Activated T-helper 1 cell treated with anti-CD3 and anti-CD28 coated beads, Interleukin-12 subunit alpha, Interleukin-12 subunit beta, Interleukin-2, Interleukin-4 antibody, amounts not matched to agents 30 ng/mL and 10 ng/mL and 1 ng/mL, durations not matched to agents 14 hours and 24 hours and 36 hours (primary cell): ENCODE data around the gene SPC24. TPM values are rescaled to one million over a fixed set of nuclear protein-coding genes. Genes with fewer than 3 reads are reported as not detected.
A peak's percentile ranks its signal among the peaks of the same experiment; 100 is the strongest.

Experiments
- DNase-seq: peaks from one replicate; pipeline ENCODE4 v3.0.0; 2021; ENCODE audit warnings: low spot score
- H3K27ac Mint-ChIP-seq: one replicate; pipeline ENCODE4 v1.8.0; 2021; ENCODE audit warnings: mild to moderate bottlenecking, mixed read lengths
- H3K27me3 Mint-ChIP-seq: one replicate; pipeline ENCODE4 v1.8.0; 2022; ENCODE audit warnings: mild to moderate bottlenecking, moderate library complexity, mixed read lengths; ENCODE audit not compliant: insufficient read depth
- H3K36me3 Mint-ChIP-seq: one replicate; pipeline ENCODE4 v1.8.0; 2021; ENCODE audit warnings: low read depth, mixed read lengths
- H3K4me1 Mint-ChIP-seq: one replicate; pipeline ENCODE4 v1.8.0; 2021; ENCODE audit warnings: low read depth, mixed read lengths
- H3K4me3 Mint-ChIP-seq: one replicate; pipeline ENCODE4 v1.8.0; 2021; ENCODE audit warnings: mild to moderate bottlenecking, moderate library complexity, mixed read lengths
- H3K9me3 Mint-ChIP-seq: one replicate; pipeline ENCODE4 v1.8.0; 2021; ENCODE audit warnings: mixed read lengths
- intact Hi-C: fragments of 100-400 bp; cut with micrococcal nuclease; formaldehyde crosslinking; loops from one replicate; pipeline ENCODE4 v1.15.1; 2024
- total RNA-seq: library from RNA; stranded (reverse); gene quantifications from 2 replicates; pipeline ENCODE4 v1.2.3, GENCODE V29; 2022

SPC24 gene, protein sequence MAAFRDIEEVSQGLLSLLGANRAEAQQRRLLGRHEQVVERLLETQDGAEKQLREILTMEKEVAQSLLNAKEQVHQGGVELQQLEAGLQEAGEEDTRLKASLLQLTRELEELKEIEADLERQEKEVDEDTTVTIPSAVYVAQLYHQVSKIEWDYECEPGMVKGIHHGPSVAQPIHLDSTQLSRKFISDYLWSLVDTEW
- total RNA-seq = 30.3 and 30.4 TPM in 2 replicates

DNA sequence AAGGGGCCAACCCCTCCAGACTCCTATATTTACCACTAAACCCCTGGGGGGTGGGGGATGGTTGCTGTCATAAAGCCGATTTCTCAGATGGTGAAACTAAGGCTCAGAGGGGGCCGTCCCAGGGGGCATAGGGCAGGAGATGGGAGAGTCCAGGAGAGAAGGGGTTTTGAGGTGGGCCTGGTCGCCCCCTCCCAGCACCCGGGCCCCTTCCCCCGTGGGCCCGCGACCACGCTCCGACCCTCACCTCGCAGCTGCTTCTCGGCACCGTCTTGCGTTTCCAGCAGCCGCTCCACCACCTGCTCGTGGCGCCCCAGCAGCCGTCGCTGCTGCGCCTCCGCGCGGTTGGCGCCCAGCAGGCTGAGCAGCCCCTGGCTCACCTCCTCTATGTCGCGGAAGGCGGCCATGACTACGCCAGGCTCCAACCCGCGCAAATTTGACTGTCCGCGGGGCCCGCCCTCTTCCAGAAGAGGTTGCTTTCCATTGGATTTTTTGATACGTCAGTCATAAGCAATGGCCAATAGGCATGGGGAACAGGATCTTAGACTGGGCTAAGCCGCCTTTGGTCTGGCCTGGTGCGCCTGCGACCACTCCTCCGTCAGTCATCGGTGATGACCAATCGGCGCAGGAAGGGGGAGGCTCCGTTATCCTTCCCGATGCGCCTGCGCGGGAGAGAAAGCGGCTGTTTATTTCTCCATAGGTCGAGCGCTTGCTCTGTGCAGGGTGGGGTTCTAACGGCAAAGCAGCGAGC lies at the start of gene SPC24:
Gene SPC24, minus strand, starts transcription at position 410 of the 748 bp plus-strand sequence. Its CDS starts 6 bp downstream, at position 404.
- peaks cover 7% of the 10 kb centered on the region for H3K36me3 Mint-ChIP-seq
- no peaks in the 10 kb centered on the region for H3K27me3 Mint-ChIP-seq
- peak within 1 kb of the TSS; percentile 84 for H3K4me3 Mint-ChIP-seq
- H3K4me1 Mint-ChIP-seq = peaks cover 7% of the 10 kb centered on the region
- peak within 1 kb of the TSS; percentile 89 for H3K27ac Mint-ChIP-seq
- no peaks in the 10 kb centered on the region for H3K9me3 Mint-ChIP-seq
- intact Hi-C loops = loop anchor here (1.0 to 5.0 kb wide), 7 partner anchors 17 to 350 kb away; partner anchors contain the start of genes CCDC159, KANK2, LDLR and ODAD3
- DNase-seq = peak; percentile 94

DNA sequence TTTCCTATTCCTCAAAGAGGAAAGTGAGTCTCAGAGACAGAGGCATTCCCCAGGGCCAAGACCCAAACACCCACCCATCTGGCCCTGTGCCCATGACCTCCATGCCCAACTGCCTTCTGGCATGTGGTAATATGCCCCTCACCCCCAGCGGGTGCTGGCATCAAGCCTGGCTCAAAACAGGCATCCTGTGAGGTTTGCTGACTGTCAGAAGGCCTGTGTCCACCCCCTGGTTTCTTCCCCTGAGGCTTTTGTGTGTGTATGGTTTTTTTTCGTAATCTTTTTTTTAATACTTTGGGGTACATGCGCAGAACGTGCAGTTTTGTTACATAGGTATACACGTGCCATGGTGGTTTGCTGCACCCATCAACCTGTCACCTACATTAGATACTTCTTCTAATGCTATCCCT lies 49.4 kb upstream of the SPC24 start:
- no peak for DNase-seq
- no peaks in the 10 kb centered on the region for H3K4me1 Mint-ChIP-seq
- intact Hi-C loops = loop anchor here (2.0 kb wide), 1 partner anchor 168 kb away; no protein-coding TSS in a partner anchor
- H3K27ac Mint-ChIP-seq = no peak overlapping the region
- no peaks in the 10 kb centered on the region for H3K9me3 Mint-ChIP-seq
- H3K4me3 Mint-ChIP-seq = no peak overlapping the region
- H3K27me3 Mint-ChIP-seq = peaks cover 2% of the 10 kb centered on the region
- no peaks in the 10 kb centered on the region for H3K36me3 Mint-ChIP-seq

DNA sequence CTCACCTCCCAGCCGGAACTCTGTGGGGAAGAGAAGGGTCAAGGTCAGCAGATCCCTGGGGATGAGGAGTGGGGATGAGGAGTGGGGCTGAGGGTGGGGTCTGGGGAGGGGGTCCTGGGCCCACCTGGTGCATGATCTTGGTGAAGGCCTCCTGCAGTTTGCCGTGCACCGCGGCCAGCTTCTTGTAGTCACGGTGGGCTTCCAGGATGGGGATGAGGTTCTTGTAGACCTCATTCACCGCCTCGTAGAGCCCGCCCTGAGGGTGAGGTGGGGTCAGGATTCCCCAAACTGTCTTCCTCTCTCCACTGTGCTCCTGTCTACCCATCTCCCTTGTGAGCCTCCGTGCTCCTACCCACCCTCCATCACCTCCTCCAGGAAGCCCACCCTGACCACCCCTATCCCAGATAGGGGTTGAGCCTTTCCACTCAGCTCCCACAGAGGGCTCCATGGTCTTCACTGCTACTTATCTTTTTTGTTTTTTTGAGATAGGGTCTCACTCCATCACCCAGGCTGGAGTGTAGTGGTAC lies 48.6 kb upstream of the SPC24 start:
- Mint-ChIP-seq H3K4me1 (no peaks in the 10 kb centered on the region), H3K36me3 (no peaks in the 10 kb centered on the region), H3K27ac (no peak overlapping the region), H3K9me3 (no peaks in the 10 kb centered on the region), H3K4me3 (no peak overlapping the region), H3K27me3 (peaks cover 5% of the 10 kb centered on the region)
- intact Hi-C loops = loop anchor here (2.0 kb wide), 1 partner anchor 167 kb away; no protein-coding TSS in a partner anchor
- DNase-seq = no peak

DNA sequence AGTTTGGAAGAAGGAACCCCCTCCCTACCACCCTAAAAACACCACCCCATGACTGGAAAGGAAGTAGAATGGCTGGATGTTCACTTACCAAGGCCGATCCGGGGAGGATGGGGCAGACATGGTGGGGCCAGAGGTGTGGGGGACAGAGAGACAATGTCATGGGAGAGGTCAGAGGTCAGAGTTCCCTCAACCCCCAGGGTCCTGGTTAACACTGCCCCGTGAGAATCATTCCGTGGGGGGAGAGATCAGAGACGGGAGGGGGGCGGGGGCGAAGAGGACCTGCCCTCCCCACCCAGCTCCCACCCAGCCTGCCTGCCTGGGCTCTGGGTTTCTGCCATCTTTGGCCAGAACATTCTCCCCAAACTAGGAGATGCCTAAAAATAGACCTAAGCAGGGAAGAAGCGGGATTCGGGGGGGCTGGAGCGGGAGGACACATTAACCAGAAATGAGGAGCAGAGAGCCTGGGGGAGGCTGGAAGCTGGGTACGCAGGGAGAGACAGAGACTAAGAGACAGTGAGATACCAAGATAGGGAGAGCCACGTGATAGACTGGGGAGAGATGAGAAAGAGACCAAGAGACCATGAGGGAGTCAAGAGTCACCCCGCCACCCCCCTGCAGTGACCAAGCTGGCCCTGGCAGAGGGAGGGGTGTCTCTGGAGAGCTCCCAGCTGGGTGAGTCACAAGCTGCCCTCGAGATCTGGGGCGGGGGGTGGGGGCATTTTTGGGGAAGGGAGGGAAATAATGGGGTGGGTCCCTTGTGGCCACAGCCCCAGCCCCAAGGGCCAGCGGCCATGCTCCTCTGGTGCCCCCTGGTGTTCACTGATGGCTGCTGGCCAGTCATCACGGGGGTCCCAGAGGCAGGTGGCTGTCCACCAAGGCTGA lies 47.9 kb upstream of the SPC24 start:
- Mint-ChIP-seq H3K27ac (no peak overlapping the region), H3K4me3 (no peak overlapping the region), H3K36me3 (no peaks in the 10 kb centered on the region), H3K9me3 (no peaks in the 10 kb centered on the region), H3K27me3 (peaks cover 6% of the 10 kb centered on the region), H3K4me1 (no peaks in the 10 kb centered on the region)
- intact Hi-C loops = loop anchor here (1.0 to 2.0 kb wide), 2 partner anchors 66 to 167 kb away; no protein-coding TSS in a partner anchor
- no peak for DNase-seq

DNA sequence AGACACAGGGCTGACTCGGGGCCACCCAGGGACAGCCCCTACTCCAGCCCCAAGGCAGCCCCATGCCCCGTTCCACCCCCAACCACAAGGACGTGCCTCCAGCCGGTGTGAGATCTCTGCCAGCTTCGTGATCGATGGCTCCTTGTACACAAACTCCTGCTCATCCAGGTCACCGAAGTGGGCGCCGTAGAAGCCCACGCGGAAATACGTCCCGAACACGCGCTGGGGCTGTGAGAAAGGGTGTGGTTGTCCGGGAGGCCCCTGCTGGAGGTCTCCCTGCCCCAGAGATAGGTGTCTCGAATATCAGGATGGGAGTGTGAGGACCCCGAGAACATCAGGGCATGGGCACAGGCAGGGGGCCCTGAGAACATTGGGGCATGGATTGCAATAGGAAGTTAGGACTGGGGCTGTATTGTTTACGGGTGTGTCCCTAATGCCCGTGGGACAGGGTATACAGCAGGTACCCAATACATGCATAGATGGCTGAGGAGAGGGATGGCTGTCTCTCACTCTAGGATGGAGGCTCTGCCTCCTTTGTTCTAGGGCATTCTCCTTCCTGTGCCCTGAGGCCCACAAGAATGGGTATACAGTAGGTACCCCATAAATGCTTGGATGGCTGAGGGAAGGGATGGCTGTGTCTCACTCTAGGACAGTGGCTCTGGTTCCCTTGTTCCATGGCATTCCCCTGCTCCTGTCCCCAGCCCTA lies 47.1 kb upstream of the SPC24 start:
- Mint-ChIP-seq H3K9me3 (no peaks in the 10 kb centered on the region), H3K4me3 (no peak overlapping the region), H3K36me3 (no peaks in the 10 kb centered on the region), H3K27me3 (peaks cover 9% of the 10 kb centered on the region), H3K4me1 (no peaks in the 10 kb centered on the region), H3K27ac (no peak overlapping the region)
- intact Hi-C loops = loop anchor here (1.0 kb wide), 1 partner anchor 65 kb away; no protein-coding TSS in a partner anchor
- no peak for DNase-seq

DNA sequence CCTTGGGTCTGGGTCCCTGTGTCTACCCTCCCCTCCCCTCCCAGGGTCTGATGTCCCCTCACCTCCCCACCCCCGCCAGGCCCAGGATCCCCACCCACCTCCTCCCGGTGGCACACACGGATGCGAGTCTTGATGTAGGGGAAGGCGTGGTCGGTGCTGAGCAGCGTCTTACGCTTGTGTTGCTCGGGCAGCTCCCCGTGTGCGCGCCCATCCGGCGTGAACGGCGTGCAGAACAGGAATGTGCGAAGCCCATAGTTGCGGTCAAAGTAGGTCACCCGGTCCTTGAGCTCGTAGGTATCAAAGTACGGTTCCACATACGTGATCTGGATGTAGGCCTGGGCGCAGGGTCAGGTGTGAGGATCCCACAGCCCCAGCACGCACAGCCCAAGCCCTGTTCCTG lies 46.2 kb upstream of the SPC24 start:
- intact Hi-C loops = no loop called here
- H3K4me3 Mint-ChIP-seq = no peak overlapping the region
- H3K27me3 Mint-ChIP-seq = peaks cover 11% of the 10 kb centered on the region
- no peak for DNase-seq
- no peaks in the 10 kb centered on the region for H3K4me1 Mint-ChIP-seq
- H3K27ac Mint-ChIP-seq = no peak overlapping the region
- no peaks in the 10 kb centered on the region for H3K9me3 Mint-ChIP-seq
- H3K36me3 Mint-ChIP-seq = no peaks in the 10 kb centered on the region

DNA sequence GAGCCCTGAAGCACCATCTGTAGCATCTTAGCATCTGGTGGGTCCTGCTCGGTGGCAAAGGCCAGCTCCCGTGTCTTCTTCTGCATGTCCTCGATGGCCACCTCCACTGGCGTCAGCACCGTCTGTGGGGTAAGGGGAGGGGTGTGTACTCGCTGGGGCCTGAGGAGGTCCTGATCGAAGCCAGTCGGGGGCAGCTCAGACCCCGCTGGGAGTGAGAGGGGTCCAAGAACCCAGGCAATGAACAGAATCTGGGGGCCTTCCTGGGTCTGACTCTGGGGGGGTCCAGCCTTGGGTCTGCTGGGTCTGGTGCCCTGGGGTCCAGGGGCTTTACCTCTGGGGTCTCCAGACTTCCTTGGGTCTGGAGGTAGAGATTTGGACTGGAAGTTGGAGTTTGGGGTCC lies 45.3 kb upstream of the SPC24 start:
- DNase-seq = no peak
- no peak overlapping the region for H3K4me3 Mint-ChIP-seq
- H3K4me1 Mint-ChIP-seq = no peaks in the 10 kb centered on the region
- H3K27ac Mint-ChIP-seq = no peak overlapping the region
- H3K9me3 Mint-ChIP-seq = no peaks in the 10 kb centered on the region
- intact Hi-C loops = no loop called here
- no peaks in the 10 kb centered on the region for H3K36me3 Mint-ChIP-seq
- peaks cover 18% of the 10 kb centered on the region for H3K27me3 Mint-ChIP-seq

DNA sequence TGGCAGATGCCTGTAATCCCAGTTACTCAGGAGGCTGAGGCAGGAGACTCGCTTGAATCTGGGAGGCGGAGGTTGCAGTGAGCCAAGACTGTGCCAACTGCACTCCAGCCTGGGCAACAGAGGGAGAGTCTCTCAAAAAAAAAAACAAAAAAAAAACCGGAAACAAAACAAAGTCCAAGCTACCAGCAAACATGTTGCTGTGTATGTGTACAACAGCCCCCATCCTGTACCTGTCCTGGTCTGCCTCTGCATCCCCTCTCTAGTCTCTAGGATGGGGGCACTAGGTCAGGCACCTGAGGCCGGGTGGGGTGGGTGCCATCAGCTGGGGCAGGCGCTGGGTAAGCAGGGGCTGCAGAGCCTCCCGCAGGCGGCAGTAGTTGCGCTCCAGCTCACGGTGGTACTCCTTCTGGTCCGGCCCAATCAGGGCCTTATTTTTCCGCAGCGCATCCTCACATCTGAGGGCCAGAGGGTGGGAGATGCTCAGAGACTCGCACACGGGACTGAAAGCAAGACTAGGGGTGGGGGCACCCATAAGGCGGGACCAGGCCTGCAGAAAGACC lies 44.5 kb upstream of the SPC24 start:
- no peak overlapping the region for H3K4me3 Mint-ChIP-seq
- no peak for DNase-seq
- H3K36me3 Mint-ChIP-seq = no peaks in the 10 kb centered on the region
- H3K27me3 Mint-ChIP-seq = peaks cover 21% of the 10 kb centered on the region
- no peaks in the 10 kb centered on the region for H3K9me3 Mint-ChIP-seq
- no peak overlapping the region for H3K27ac Mint-ChIP-seq
- intact Hi-C loops = no loop called here
- H3K4me1 Mint-ChIP-seq = no peaks in the 10 kb centered on the region

DNA sequence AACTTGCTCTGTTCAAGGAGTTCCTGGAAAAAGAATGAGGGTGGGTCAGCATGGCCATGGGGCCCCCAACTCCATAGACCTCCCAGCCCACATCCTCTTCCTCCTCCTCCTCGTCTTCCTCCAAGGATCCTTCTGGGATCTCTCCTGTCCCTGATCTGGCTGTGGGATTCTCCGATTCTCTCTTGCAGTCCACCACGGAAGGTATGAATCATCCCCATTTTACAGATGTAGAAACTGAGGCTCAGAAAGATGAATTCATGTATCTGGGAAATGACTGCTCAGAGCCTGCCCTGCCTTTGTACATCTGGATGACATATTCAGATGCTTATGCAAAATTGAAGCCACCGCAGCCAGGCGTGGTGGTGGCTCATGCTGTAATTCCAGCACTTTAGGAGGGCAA lies 43.9 kb upstream of the SPC24 start:
- Mint-ChIP-seq H3K27me3 (peaks cover 21% of the 10 kb centered on the region), H3K4me1 (no peaks in the 10 kb centered on the region), H3K4me3 (peak overlapping the region; percentile 54), H3K9me3 (no peaks in the 10 kb centered on the region), H3K27ac (no peak overlapping the region), H3K36me3 (no peaks in the 10 kb centered on the region)
- no peak for DNase-seq
- intact Hi-C loops = loop anchor here (5.0 kb wide), 2 partner anchors 42 to 43 kb away; partner anchors contain the start of gene SPC24

DNA sequence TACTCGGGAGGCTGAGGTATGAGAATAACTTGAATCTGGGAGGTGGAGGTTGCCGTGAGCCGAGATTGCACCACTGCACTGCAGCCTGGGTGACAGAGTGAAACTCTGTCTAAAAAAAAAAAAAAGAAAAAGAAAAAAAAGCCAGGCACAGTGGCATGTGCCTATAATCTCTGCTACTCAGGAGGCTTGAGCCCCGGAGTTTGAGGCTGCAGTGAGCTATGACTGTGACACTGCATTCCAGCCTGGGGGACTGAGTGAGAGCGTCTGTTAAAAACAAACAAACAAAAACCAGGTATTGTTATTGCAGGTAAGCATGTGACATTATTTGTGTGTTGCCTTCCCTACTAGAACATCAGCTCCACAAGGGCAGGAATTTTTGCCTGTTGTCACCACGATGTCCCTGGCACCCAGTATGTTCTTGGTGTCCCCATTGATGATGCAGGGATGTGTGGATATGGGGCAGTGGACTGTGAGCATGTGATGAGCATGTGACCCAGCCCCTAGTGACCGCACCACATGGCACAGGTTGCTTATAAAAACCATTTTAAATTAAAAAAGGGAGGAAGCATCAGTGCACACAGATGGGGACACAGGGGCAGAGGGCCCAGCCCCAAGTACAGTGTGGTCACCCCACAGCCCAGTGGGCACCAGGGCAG lies 43.3 kb upstream of the SPC24 start:
- DNase-seq = no peak
- Mint-ChIP-seq H3K27me3 (peaks cover 21% of the 10 kb centered on the region), H3K4me1 (no peaks in the 10 kb centered on the region), H3K27ac (no peak overlapping the region), H3K9me3 (no peaks in the 10 kb centered on the region), H3K4me3 (no peak overlapping the region), H3K36me3 (no peaks in the 10 kb centered on the region)
- intact Hi-C loops = loop anchor here (5.0 kb wide), 2 partner anchors 42 to 43 kb away; partner anchors contain the start of gene SPC24

DNA sequence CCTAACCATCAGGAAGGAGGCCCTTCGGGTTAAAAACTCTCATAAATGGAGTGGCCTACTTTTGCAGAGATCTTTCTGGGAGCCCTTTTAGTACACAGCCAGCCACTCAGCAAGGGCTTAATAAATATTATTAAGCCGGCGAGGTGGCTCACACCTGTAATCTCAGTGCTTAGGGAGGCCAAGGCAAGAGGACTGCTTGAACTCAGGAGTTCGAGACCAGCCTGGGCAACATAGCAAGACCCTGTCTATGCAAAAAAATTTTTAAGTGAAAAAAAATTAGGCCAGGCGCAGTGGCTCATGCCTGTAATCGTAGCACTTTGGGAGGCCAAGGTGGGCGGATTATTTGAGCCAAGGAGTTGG lies 42.6 kb upstream of the SPC24 start:
- DNase-seq = no peak
- peaks cover 21% of the 10 kb centered on the region for H3K27me3 Mint-ChIP-seq
- no peaks in the 10 kb centered on the region for H3K36me3 Mint-ChIP-seq
- no peak overlapping the region for H3K27ac Mint-ChIP-seq
- H3K9me3 Mint-ChIP-seq = no peaks in the 10 kb centered on the region
- H3K4me3 Mint-ChIP-seq = peak overlapping the region; percentile 75
- intact Hi-C loops = loop anchor here (5.0 kb wide), 2 partner anchors 41 to 44 kb away; partner anchors contain the start of gene SPC24
- no peaks in the 10 kb centered on the region for H3K4me1 Mint-ChIP-seq
